ENCODE results near the gene PI4KA.
"Not testable (repeated sequence)": the region's sequence is repeated elsewhere in the genome, so short reads cannot be mapped to it uniquely, and the experiment has no call there.

The PI4KA gene

DNA sequence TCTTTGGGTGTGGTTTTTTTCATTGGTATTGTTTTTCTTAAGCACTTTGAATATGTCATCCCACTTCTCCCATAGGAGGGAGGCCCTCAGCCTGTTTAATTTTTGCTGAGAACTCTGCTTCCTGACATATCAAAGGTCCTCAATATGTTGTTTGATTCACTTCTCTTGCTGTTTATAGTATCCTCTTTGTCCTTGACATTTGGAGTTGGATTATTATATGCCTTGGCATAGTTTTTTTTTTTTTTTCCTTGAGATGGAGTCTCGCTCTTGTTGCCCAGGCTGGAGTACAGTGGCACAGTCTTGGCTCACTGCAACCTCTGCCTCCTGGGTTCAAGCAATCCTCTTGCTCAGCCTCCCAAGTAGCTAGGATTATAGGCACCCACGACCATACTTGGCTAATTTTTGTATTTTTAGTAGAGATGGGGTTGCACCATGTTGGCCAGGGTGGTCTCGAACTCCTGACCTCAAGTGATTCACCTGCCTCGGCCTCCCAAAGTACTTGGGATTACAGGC, 196.0 kb downstream of the PI4KA start:
- not testable (repeated sequence) for H3K9ac ChIP-seq (ENCODE audit: low read length); H3K36me3 ChIP-seq (ENCODE audit: control insufficient read depth, insufficient read depth, low read length, severe bottlenecking); DNase-seq (ENCODE audit: low read depth); H3K4me3 ChIP-seq (ENCODE audit: low read length); H3K4me1 ChIP-seq (ENCODE audit: control insufficient read depth, insufficient read depth, low read length)
- H3K27me3 ChIP-seq (replicated peaks; ENCODE audit: control insufficient read depth, insufficient read depth, low read length), result peaks cover 28% of the 10 kb centered on the region
- H3K9me3 ChIP-seq (ENCODE audit: control insufficient read depth, low read length), result peaks cover 15% of the 10 kb centered on the region

DNA sequence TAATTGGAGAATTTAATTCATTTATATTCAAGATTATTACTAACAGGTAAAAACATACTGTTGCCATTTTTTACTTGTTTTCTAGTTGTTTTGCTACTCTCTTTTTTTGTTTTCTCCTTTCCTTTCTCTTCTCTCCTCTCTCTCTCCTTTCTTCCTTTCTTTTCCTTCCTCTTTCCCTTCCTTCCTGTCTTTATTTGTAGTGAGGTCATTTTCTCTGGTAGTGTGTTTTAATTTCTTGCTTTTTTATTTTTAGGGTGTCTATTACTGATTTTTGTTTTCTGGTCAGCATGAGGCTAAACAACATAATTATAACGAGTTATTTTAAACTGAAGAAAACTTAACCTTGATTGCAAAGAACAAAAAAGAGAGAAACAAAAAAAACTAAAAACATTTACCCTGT, 197.1 kb downstream of the PI4KA start:
- Histone ChIP-seq H3K27me3 (replicated peaks; ENCODE audit: control insufficient read depth, insufficient read depth, low read length) (peaks cover 31% of the 10 kb centered on the region), H3K9me3 (ENCODE audit: control insufficient read depth, low read length) (peaks cover 15% of the 10 kb centered on the region)

DNA sequence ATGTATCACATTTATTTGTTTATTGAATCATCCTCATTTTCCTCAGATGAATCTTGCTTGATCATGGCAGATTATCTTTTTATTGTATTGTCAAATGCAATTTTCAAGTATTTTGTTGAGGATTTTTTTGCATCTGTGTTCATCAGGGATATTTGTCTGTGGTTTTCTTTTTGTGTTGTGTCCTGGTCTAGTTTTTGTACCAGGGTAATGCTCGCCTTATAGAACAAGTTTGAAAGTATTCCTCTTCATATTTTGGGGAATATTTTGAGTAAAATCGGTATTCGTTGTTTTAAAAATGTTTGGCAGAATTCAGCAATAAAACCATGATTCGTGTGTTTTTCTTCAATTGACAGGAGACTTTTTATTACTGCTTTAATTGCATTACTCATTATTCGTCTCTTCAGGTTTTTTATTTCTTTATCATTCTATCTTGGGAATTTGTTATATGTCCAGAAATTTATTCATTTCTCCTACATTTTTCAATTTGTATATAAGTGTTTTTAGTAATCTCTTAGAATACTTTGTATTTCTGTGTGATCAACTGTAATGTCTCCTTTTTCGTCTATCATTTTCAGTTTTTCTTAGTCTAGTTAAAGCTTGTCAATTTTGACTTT, 198.1 kb downstream of the PI4KA start:
- H3K36me3 ChIP-seq (ENCODE audit: control insufficient read depth, insufficient read depth, low read length, severe bottlenecking), result no peaks in the 10 kb centered on the region
- H3K9ac ChIP-seq (ENCODE audit: low read length), result no peak overlapping the region
- DNase-seq (ENCODE audit: low read depth), result no peak
- peaks cover 33% of the 10 kb centered on the region for H3K27me3 ChIP-seq (replicated peaks; ENCODE audit: control insufficient read depth, insufficient read depth, low read length)
- H3K4me1 ChIP-seq (ENCODE audit: control insufficient read depth, insufficient read depth, low read length), result no peaks in the 10 kb centered on the region
- H3K4me3 ChIP-seq (ENCODE audit: low read length), result no peak overlapping the region
- H3K9me3 ChIP-seq (ENCODE audit: control insufficient read depth, low read length), result peaks cover 15% of the 10 kb centered on the region

More for the DNA sequence above, 197.1 kb downstream of the PI4KA start:
- Histone ChIP-seq H3K36me3 (ENCODE audit: control insufficient read depth, insufficient read depth, low read length, severe bottlenecking) (no peaks in the 10 kb centered on the region), H3K9ac (ENCODE audit: low read length) (no peak overlapping the region), H3K4me1 (ENCODE audit: control insufficient read depth, insufficient read depth, low read length) (no peaks in the 10 kb centered on the region), H3K4me3 (ENCODE audit: low read length) (no peak overlapping the region)
- DNase-seq (ENCODE audit: low read depth), result no peak

DNA sequence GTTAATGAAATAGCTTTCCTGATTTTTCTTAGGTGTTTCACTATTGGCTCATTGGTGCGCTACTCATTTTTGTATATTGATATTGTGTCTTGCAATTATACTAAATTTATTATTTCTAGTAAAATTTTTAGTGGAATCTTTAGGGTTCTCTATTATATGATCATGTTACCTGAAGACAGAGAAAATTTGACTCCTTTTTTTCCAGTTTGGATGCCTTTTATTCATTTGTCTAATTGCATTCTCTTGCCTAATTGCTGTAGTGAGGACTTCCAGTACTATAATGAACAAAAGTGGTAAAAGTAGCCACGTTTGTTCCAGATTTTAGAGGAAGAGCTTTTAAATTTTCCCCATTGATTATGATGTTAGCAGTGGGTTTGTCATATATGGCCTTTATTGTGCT, 198.7 kb downstream of the PI4KA start:
- H3K4me3 ChIP-seq (ENCODE audit: low read length), result no peak overlapping the region
- peaks cover 15% of the 10 kb centered on the region for H3K9me3 ChIP-seq (ENCODE audit: control insufficient read depth, low read length)
- peaks cover 33% of the 10 kb centered on the region for H3K27me3 ChIP-seq (replicated peaks; ENCODE audit: control insufficient read depth, insufficient read depth, low read length)
- no peak overlapping the region for H3K9ac ChIP-seq (ENCODE audit: low read length)
- DNase-seq (ENCODE audit: low read depth), result no peak
- H3K36me3 ChIP-seq (ENCODE audit: control insufficient read depth, insufficient read depth, low read length, severe bottlenecking), result no peaks in the 10 kb centered on the region
- H3K4me1 ChIP-seq (ENCODE audit: control insufficient read depth, insufficient read depth, low read length), result no peaks in the 10 kb centered on the region

- DNase-seq (ENCODE audit: low read depth), result no peak
- H3K4me1 ChIP-seq (ENCODE audit: control insufficient read depth, insufficient read depth, low read length), result no peaks in the 10 kb centered on the region
- peaks cover 32% of the 10 kb centered on the region for H3K27me3 ChIP-seq (replicated peaks; ENCODE audit: control insufficient read depth, insufficient read depth, low read length)
- H3K36me3 ChIP-seq (ENCODE audit: control insufficient read depth, insufficient read depth, low read length, severe bottlenecking), result no peaks in the 10 kb centered on the region
- peaks cover 15% of the 10 kb centered on the region for H3K9me3 ChIP-seq (ENCODE audit: control insufficient read depth, low read length)
- H3K4me3 ChIP-seq (ENCODE audit: low read length), result no peak overlapping the region
- H3K9ac ChIP-seq (ENCODE audit: low read length), result no peak overlapping the region
These were observed 199.4 kb downstream of the PI4KA start for GRCh38 chr22:20659258-20659657.

DNA sequence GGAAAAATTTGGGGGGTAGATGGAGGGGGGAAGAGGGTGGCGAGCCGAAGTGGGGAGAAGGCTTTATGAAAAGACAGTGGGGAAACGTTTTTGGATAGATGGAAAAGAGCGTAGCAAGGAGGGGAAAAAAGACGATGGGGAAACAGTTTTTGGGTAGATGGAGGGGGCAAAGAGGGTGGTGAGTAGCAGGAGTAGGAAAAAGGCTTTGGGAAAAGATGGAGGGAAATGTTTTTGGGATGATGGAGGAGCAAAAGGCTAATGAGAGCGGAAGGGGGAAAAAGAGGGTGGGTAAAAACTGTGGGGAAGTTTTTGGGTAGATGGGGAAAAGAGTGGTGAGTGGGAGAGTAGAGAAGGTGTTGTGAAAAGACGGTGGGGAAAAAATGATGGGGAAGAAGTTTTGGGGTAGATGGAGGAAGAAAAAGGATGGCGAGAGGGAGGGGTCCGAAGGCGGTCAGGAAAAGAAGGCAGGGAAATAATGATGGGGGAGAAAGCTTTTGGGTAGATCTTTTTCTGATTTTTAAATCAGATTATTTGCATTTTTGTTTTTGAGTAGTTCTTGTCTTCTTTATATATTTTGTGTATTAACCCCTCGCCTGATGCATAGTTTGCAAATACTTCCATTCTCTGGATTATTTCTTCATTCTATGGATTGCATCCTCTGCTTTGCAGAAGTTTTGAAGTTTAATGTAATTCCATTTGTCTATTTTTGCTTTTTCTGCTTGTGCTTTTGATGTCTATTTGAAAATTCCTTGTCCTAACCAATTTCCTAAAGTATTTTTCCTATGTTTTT, 200.0 kb downstream of the PI4KA start:
- no peak overlapping the region for H3K9ac ChIP-seq (ENCODE audit: low read length)
- DNase-seq (ENCODE audit: low read depth), result no peak
- no peak overlapping the region for H3K4me3 ChIP-seq (ENCODE audit: low read length)
- no peaks in the 10 kb centered on the region for H3K36me3 ChIP-seq (ENCODE audit: control insufficient read depth, insufficient read depth, low read length, severe bottlenecking)
- peaks cover 15% of the 10 kb centered on the region for H3K9me3 ChIP-seq (ENCODE audit: control insufficient read depth, low read length)
- peaks cover 33% of the 10 kb centered on the region for H3K27me3 ChIP-seq (replicated peaks; ENCODE audit: control insufficient read depth, insufficient read depth, low read length)
- H3K4me1 ChIP-seq (ENCODE audit: control insufficient read depth, insufficient read depth, low read length), result no peaks in the 10 kb centered on the region

- no peaks in the 10 kb centered on the region for H3K36me3 ChIP-seq (ENCODE audit: control insufficient read depth, insufficient read depth, low read length, severe bottlenecking)
- DNase-seq (ENCODE audit: low read depth), result no peak
- H3K4me1 ChIP-seq (ENCODE audit: control insufficient read depth, insufficient read depth, low read length), result no peaks in the 10 kb centered on the region
These were observed 200.6 kb downstream of the PI4KA start for GRCh38 chr22:20657963-20658362.

More at GRCh38 chr22:20657963-20658362, 200.6 kb downstream of the PI4KA start:
- Histone ChIP-seq H3K9me3 (ENCODE audit: control insufficient read depth, low read length) (peaks cover 10% of the 10 kb centered on the region), H3K4me3 (ENCODE audit: low read length) (no peak overlapping the region), H3K27me3 (replicated peaks; ENCODE audit: control insufficient read depth, insufficient read depth, low read length) (peaks cover 33% of the 10 kb centered on the region), H3K9ac (ENCODE audit: low read length) (no peak overlapping the region)
